Mucosa of stomach (tissue), 1 donor: ENCODE data around the gene PROM2.

Source experiments
- H3K27me3 ChIP-seq: one replicate; pipeline ENCODE4 v1.7.0; 2013; ENCODE audit warnings: mild to moderate bottlenecking, low read length; ENCODE audit not compliant: control insufficient read depth, insufficient read depth
- H3K36me3 ChIP-seq: one replicate; pipeline ENCODE4 v1.7.0; 2013; ENCODE audit warnings: low read length; ENCODE audit not compliant: control insufficient read depth, insufficient read depth
- H3K4me1 ChIP-seq: one replicate; pipeline ENCODE4 v1.7.0; 2013; ENCODE audit warnings: mild to moderate bottlenecking, low read length; ENCODE audit not compliant: control insufficient read depth, insufficient read depth
- H3K4me3 ChIP-seq: one replicate; pipeline ENCODE4 v1.7.0; 2013; ENCODE audit warnings: low read length
- H3K9ac ChIP-seq: one replicate; pipeline ENCODE4 v1.7.0; 2013; ENCODE audit warnings: mild to moderate bottlenecking, low read length, moderate library complexity
- H3K9me3 ChIP-seq: one replicate; pipeline ENCODE4 v1.7.0; 2013; ENCODE audit warnings: mild to moderate bottlenecking, low read length, moderate library complexity; ENCODE audit not compliant: control insufficient read depth
- donor health status: Pancreatic carcinoma.

Gene PROM2

DNA sequence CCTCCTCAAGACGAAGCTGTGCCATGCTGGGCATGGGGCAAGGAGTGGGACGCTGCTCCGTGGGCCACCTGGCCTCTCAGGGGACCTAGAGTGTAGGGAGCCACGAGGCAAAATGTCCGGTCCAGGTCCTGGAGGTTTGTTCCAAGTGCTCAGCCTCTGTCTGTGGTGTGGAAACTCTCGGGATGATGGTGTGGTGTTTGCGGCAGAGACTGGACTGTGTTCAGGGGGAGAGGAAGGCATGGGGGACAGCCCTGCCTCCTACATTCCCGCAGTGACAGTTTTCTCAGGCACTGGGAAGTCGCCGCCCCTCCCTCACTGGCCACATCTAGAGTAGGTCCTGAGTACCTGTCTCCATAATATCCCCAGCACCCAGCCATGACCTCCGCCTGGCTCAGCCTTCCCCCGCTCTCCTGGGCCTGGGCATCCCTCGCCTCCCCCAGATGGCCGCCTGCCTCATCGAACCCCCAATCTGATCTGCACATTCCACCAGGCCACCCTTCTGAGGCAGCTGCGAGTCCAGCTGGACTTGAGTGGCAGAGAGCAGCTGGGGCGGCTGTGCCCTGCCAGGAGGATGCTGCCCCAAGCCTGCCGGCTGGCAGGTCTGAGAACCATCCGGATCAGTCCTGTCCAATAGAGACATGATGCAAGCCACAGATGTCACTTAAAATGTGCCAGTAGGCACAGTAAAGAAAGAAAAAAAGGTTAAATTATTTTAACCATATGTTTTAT is 29.1 kb downstream of the PROM2 start:
- H3K9ac ChIP-seq: no peak overlapping the region
- H3K4me1 ChIP-seq: peaks cover 12% of the 10 kb centered on the region
- peaks cover 19% of the 10 kb centered on the region for H3K27me3 ChIP-seq
- H3K36me3 ChIP-seq: no peaks in the 10 kb centered on the region
- no peak overlapping the region for H3K4me3 ChIP-seq
- H3K9me3 ChIP-seq: no peaks in the 10 kb centered on the region

DNA sequence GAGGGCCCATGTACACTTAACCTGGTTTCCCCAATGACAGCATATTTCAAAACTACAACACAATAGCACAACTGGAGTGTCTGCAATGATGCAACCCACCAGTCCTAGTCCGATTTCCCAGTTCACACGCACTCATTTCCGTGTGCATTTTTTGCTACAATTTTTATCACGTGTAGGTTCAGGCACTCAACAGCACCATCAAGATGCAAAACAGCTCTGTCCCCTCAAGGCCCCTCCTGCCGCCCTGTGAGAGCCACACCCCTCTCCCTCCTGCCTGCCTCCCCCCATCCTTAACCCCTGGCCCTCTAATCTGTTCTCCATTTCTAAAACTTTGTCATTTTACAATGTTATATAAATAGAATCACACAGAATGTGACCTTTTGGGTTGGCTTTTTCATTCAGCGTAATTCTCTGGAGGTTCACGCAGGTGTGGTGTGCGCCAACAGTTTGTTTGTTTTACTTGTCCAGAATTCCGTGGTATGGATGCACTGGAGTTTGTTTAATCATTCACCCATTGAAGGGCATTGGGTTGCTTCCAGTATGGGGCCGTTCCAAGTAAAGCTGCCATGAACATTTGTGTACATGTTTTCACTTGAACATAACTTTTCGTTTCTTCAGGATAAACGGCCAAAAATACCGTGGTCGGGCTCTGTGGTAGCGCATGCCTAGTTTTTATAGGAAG is 31.3 kb downstream of the PROM2 start:
- H3K27me3 ChIP-seq: peaks cover 12% of the 10 kb centered on the region
- no peaks in the 10 kb centered on the region for H3K36me3 ChIP-seq
- no peaks in the 10 kb centered on the region for H3K9me3 ChIP-seq
- H3K4me3 ChIP-seq: no peak overlapping the region
- H3K9ac ChIP-seq: no peak overlapping the region
- H3K4me1 ChIP-seq: peaks cover 17% of the 10 kb centered on the region

DNA sequence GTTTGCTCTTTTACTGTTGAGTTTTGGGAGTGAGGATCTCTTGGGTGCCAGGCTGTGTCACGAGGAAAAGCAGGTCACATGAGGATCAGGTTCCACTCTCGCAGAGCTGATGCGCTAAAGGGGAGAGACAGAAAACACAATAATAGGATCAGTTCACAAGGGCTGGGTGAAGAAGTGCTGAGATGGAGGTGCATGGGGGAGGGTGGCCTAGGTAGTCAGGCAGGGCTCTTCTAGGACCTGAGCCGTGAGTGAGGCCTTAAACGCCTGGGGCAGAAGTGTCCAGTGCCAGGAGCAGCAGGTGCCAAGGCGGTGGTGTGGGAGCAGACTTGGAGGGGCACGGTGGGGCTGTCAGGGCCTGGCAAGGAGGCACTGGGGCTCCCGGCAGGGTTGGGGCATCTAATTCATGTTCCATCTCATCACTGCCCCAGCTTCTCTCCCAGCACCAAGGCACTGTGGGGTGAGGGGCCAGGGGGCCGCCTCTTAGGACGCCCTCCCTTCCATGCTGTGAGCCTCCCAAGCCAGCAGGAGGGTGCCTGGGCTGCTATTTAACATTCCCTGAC is 32.2 kb downstream of the PROM2 start:
- no peak overlapping the region for H3K9ac ChIP-seq
- H3K4me3 ChIP-seq: no peak overlapping the region
- no peaks in the 10 kb centered on the region for H3K36me3 ChIP-seq
- peaks cover 17% of the 10 kb centered on the region for H3K27me3 ChIP-seq
- H3K9me3 ChIP-seq: no peaks in the 10 kb centered on the region
- peaks cover 26% of the 10 kb centered on the region for H3K4me1 ChIP-seq

DNA sequence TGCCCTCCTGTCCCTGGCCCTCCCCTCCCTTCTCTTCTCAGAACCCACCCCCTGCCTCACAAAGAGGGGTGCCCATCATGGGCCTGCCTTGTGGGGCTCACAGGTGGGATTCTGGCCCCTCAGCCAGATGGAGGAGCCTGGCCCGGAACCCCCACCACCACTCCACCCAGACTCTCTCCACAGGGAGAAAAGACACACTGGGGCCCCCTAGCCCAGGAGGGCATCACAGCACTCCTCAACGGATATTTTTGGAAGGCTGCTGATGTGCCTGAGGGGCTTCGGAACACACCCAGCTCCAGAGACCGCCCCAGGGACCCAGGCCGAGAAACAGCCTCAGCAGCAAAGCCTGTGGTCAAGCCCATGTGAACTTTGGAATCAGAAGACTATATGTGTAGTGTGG is 32.8 kb downstream of the PROM2 start:
- Histone ChIP-seq H3K9ac (no peak overlapping the region), H3K9me3 (no peaks in the 10 kb centered on the region), H3K27me3 (peaks cover 15% of the 10 kb centered on the region), H3K4me3 (no peak overlapping the region), H3K36me3 (no peaks in the 10 kb centered on the region), H3K4me1 (peaks cover 26% of the 10 kb centered on the region)

DNA sequence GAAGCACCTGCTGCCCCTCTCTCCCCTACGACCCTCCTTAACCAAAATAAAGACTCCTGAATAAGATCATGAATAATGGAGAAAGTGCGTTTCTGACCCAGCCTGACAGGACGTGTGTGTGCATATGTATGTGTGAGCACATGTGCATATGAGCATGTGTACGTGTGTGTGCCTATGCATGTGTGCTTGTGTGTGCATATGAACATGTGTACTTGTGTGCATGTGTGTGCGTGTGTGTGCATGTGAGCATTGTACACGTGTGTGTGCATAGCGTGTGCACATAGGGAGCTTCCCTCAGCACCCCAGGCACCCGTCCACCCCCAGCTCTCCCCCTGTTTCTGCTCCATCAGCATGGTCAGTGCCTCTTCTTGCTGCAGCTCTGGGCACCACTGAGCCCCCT is 33.6 kb downstream of the PROM2 start:
- H3K9me3 ChIP-seq: no peaks in the 10 kb centered on the region
- peaks cover 15% of the 10 kb centered on the region for H3K27me3 ChIP-seq
- H3K9ac ChIP-seq: no peak overlapping the region
- no peaks in the 10 kb centered on the region for H3K36me3 ChIP-seq
- no peak overlapping the region for H3K4me3 ChIP-seq
- peaks cover 26% of the 10 kb centered on the region for H3K4me1 ChIP-seq

DNA sequence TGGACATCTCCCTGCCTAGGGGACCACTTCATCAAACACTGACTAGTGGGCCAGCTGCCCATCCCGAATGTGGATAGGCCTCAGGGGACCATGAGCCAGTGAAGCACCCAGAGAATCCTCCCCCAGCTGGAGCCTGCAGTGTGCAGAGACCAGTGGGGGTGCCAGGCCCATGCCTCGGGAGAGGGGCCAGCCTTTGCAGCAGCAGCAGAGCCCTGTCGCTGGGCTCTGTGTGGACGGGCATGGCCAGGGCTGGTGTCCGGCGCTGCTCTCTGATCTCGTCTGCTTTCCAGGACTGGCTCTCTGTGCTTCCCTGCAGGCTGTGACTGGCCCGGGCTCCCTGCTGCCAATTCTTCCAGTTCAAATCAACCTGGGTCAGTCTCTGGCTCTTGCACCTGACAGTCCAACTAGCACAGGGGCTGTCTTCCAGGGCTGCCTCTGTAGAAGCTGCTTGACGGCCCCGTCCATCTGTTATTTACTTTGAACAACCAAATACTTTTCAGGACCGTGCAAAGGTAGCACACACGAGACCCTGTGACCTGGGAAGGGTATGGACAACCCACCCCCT is 34.3 kb downstream of the PROM2 start:
- Histone ChIP-seq H3K36me3 (no peaks in the 10 kb centered on the region), H3K9ac (no peak overlapping the region), H3K4me3 (no peak overlapping the region), H3K27me3 (peaks cover 15% of the 10 kb centered on the region), H3K9me3 (no peaks in the 10 kb centered on the region), H3K4me1 (peaks cover 26% of the 10 kb centered on the region)

DNA sequence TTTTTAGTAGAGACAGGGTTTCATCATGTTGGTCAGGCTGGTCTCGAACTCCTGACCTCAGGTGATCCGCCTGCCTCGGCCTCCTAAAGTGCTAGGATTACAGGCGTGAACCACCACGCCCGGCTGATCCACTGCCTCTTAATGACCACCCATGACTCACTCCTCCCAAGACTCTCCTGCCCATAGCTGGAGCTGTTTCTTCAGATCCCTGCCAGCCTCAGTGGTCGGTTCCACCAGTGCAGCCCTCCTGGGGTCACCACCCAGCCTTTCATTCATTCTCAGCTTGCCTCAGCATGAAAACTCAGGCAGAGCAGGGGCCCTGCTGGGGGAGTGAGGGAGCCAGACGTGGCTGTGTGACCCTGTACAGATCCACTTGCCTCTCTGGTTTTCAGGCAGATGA is 35.4 kb downstream of the PROM2 start:
- H3K9ac ChIP-seq: no peak overlapping the region
- H3K4me3 ChIP-seq: no peak overlapping the region
- peaks cover 15% of the 10 kb centered on the region for H3K27me3 ChIP-seq
- H3K36me3 ChIP-seq: no peaks in the 10 kb centered on the region
- peaks cover 26% of the 10 kb centered on the region for H3K4me1 ChIP-seq
- no peaks in the 10 kb centered on the region for H3K9me3 ChIP-seq

DNA sequence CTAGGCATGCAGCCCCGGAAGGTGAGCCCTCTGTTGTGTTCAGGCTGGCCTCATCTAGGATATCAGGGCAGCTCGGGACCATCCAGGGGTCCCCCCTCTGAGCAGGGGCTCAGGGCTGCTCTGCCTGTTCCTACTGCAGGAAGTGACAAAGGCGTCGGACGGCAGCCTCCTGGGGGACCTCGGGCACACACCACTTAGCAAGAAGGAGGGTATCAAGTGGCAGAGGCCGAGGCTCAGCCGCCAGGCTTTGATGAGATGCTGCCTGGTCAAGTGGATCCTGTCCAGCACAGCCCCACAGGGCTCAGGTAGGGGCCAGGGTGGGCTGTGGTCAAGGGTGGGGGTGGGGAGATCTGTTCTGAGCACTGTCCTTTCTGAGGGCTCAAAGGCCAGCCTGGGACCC is 36.0 kb downstream of the PROM2 start:
- H3K27me3 ChIP-seq: peaks cover 15% of the 10 kb centered on the region
- peaks cover 25% of the 10 kb centered on the region for H3K4me1 ChIP-seq

DNA sequence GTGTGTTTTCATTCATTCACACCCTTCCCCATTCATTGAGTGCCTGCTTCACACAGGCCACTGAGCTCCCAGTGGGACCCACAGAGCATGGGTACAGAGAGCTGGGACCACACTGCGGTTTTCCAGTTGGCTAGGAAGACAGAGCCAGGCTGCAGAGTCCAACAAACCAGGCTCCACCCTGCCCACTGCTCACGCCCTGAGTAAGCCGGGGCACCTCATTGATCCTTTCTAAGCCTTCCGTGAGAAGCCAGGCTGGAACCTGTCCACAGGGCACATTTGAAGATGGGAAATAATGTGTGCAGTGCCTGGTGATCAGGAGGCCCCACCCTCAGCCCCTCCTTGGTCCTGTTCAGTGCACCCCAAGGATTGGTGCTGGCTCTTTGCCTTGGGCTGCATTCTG is 36.4 kb downstream of the PROM2 start:
- H3K9me3 ChIP-seq: no peaks in the 10 kb centered on the region
- no peak overlapping the region for H3K4me3 ChIP-seq
- peaks cover 15% of the 10 kb centered on the region for H3K27me3 ChIP-seq
- H3K36me3 ChIP-seq: no peaks in the 10 kb centered on the region
- H3K9ac ChIP-seq: no peak overlapping the region
- H3K4me1 ChIP-seq: peaks cover 21% of the 10 kb centered on the region

More for the DNA sequence above, 36.0 kb downstream of the PROM2 start:
- H3K4me3 ChIP-seq: no peak overlapping the region
- no peaks in the 10 kb centered on the region for H3K9me3 ChIP-seq
- H3K36me3 ChIP-seq: no peaks in the 10 kb centered on the region
- H3K9ac ChIP-seq: no peak overlapping the region

DNA sequence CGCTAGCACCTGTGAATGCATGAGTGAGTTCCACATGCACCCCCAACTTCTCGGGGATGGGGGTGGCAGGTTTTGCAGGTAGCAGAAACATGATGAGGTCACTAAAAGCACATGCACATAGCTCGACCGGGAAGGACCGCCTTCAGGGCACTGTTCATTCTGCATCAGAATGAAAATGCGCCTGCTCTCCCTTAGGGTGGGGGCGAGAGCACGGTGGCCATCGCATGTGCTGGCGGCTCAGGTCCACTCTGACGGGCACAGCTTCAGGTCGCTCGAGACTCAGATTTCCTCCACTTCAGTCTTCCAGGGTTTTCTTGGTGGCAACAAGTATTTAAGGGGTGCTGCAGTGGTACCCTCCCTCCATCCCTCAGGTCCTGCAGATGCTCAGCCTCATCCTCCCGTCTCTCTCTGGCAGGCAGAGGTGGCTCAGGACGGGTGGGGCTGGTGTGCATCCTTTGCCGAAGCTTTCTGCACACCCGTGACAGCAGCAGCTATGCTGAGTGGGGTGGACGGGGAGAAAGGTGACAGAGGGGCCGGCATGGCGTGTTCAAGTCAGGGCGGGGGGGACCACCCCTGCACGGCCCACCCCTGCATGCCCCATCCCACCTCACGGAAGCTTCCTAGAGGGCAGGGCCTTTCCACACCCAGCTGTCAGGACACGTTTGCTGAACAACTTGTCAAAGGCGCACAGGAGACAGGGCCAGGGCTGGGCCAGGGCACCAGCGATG is 37.7 kb downstream of the PROM2 start:
- H3K9ac ChIP-seq: no peak overlapping the region
- H3K4me1 ChIP-seq: peaks cover 14% of the 10 kb centered on the region
- H3K36me3 ChIP-seq: no peaks in the 10 kb centered on the region
- H3K4me3 ChIP-seq: no peak overlapping the region
- H3K9me3 ChIP-seq: no peaks in the 10 kb centered on the region
- peaks cover 13% of the 10 kb centered on the region for H3K27me3 ChIP-seq

DNA sequence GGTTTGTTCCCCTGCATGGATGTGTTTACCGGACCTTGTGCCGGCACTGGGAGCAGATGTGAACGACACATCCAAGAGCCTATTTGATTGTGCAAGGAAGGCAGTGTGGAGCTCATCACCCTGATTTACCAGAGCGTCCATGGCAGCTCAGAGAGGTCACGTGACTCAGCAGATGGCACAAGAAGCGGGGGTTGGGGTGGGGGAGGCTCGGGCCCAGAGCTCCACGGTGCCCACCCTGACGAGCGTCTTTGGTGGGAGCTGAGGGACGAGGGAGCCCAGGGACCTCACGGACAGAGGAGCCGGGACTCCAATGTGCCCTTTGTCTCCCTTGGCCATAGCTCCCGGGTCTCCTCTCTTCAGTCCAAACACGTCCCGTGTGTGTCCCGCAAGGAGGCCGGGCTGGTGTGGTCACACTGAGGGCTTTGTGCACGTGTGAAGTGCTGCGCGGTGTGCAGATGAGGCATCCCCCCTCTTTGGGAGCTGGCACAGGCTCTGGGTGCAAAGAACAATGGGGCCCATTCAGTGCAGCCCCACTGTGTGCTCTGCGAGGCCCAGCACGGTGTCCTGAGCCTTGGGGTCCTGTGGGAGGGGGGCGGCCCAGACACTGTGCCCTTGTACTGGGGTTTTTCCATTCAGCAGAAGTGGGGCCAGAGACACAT is 38.4 kb downstream of the PROM2 start:
- no peaks in the 10 kb centered on the region for H3K9me3 ChIP-seq
- no peaks in the 10 kb centered on the region for H3K36me3 ChIP-seq
- H3K4me1 ChIP-seq: peaks cover 14% of the 10 kb centered on the region
- H3K9ac ChIP-seq: no peak overlapping the region
- H3K4me3 ChIP-seq: no peak overlapping the region
- peaks cover 13% of the 10 kb centered on the region for H3K27me3 ChIP-seq
